ENCODE data around the gene TLL1.

GRCh38 chr4:166049036-166049435 is 176.0 kb downstream of the TLL1 start:
- TF ChIP-seq CTCF (IDR thresholded peaks at IDR 0.05) = no peak
- no peak for TF ChIP-seq POLR2AphosphoS5 (IDR thresholded peaks at IDR 0.05; ENCODE audit: low read depth, low read length)

Data from Panc1 (cell line).